GM23338 (cell line): ENCODE results near the gene GLG1. TPM values are rescaled to one million over a fixed set of nuclear protein-coding genes. Genes with fewer than 3 reads are reported as not detected.

Experiments used
- ATAC-seq: fragments of 200-7000 bp; cut with Tn5 transposase; 3 replicates; pipeline ENCODE4 v1.9.1; 2020
- DNase-seq: peaks from one replicate; pipeline ENCODE4 v3.0.0-alpha.2; 2015; ENCODE audit warnings: low spot score
- H2AFZ ChIP-seq: fragments of 200-600 bp; sonication (generic); 2 replicates; pipeline ENCODE4 v1.8.0; 2016; ENCODE audit warnings: antibody characterized with exemption, mild to moderate bottlenecking, moderate library complexity
- H3F3A ChIP-seq: fragments of 200-600 bp; sonication (generic); replicated peaks from 2 replicates; pipeline ENCODE4 v1.8.0; 2017; ENCODE audit warnings: antibody characterized with exemption, mixed run types, low read depth
- H3K27ac ChIP-seq: fragments of 200-600 bp; sonication (generic); 2 replicates; pipeline ENCODE4 v1.6.1; 2016; ENCODE audit warnings: low read depth
- H3K27me3 ChIP-seq: fragments of 200-600 bp; sonication (generic); 2 replicates; pipeline ENCODE4 v1.8.0; 2016; ENCODE audit warnings: mild to moderate bottlenecking, mixed run types, moderate library complexity; ENCODE audit not compliant: insufficient read depth
- H3K36me3 ChIP-seq: fragments of 200-600 bp; sonication (generic); 2 replicates; pipeline ENCODE4 v1.8.0; 2016; ENCODE audit warnings: mild to moderate bottlenecking; ENCODE audit not compliant: insufficient read depth
- H3K4me1 ChIP-seq: fragments of 200-600 bp; sonication (generic); 2 replicates; pipeline ENCODE4 v1.8.0; 2016; ENCODE audit warnings: mild to moderate bottlenecking, moderate library complexity; ENCODE audit not compliant: insufficient read depth
- H3K4me2 ChIP-seq: fragments of 200-600 bp; sonication (generic); 2 replicates; pipeline ENCODE4 v1.7.1; 2017; ENCODE audit warnings: mixed run types
- H3K4me3 ChIP-seq: fragments of 200-600 bp; sonication (generic); 2 replicates; pipeline ENCODE4 v1.6.1; 2016; ENCODE audit warnings: mixed run types
- H3K79me2 ChIP-seq: fragments of 200-600 bp; sonication (generic); replicated peaks from 2 replicates; pipeline ENCODE4 v1.8.0; 2017; ENCODE audit warnings: mild to moderate bottlenecking; ENCODE audit not compliant: insufficient read depth
- H3K9me2 ChIP-seq: fragments of 200-600 bp; sonication (generic); 2 replicates; pipeline ENCODE4 v1.8.0; 2017; ENCODE audit not compliant: insufficient read depth
- H4K20me1 ChIP-seq: fragments of 200-600 bp; sonication (generic); replicated peaks from 2 replicates; pipeline ENCODE4 v1.8.0; 2017; ENCODE audit warnings: mild to moderate bottlenecking; ENCODE audit not compliant: insufficient read depth
- H3K27ac Mint-ChIP-seq: 2 replicates; pipeline ENCODE4 v1.8.0; 2020; ENCODE audit warnings: inconsistent platforms, mild to moderate bottlenecking, moderate library complexity, mixed read lengths
- H3K27me3 Mint-ChIP-seq: 3 replicates; pipeline ENCODE4 v1.8.0; 2022; ENCODE audit warnings: low read depth, mild to moderate bottlenecking, moderate library complexity, mixed read lengths, inconsistent platforms; ENCODE audit not compliant: insufficient read depth, poor library complexity
- H3K36me3 Mint-ChIP-seq: 3 replicates; pipeline ENCODE4 v1.8.0; 2021; ENCODE audit warnings: low read depth, mild to moderate bottlenecking, inconsistent platforms, moderate library complexity, mixed read lengths
- H3K4me1 Mint-ChIP-seq: 3 replicates; pipeline ENCODE4 v1.8.0; 2020; ENCODE audit warnings: mild to moderate bottlenecking, inconsistent platforms, mixed read lengths
- H3K4me3 Mint-ChIP-seq: 3 replicates; pipeline ENCODE4 v1.8.0; 2021; ENCODE audit warnings: moderate library complexity, mild to moderate bottlenecking, inconsistent platforms, mixed read lengths
- H3K9me3 Mint-ChIP-seq: 3 replicates; pipeline ENCODE4 v1.8.0; 2020; ENCODE audit warnings: moderate library complexity, mild to moderate bottlenecking, inconsistent platforms, mixed read lengths
- CREB1 ChIP-seq: fragments of 250-450 bp; sonication (Bioruptor Pico); IDR thresholded peaks from 2 replicates; pipeline ENCODE4 v1.5.0; 2020; ENCODE audit warnings: low read depth, mild to moderate bottlenecking, moderate library complexity
- EZH2 ChIP-seq: fragments of 200-600 bp; sonication (generic); IDR thresholded peaks from one replicate; pipeline ENCODE4 v1.8.0; 2017; ENCODE audit warnings: antibody characterized with exemption, mild to moderate bottlenecking, low read depth; ENCODE audit not compliant: unreplicated experiment
- EZH2phosphoT487 ChIP-seq: fragments of 200-600 bp; sonication (generic); IDR thresholded peaks from one replicate; pipeline ENCODE4 v1.8.1; 2018; ENCODE audit warnings: antibody characterized with exemption; ENCODE audit not compliant: unreplicated experiment
- NANOG ChIP-seq: IDR thresholded peaks from 2 replicates; pipeline ENCODE4 v1.6.1; 2016; ENCODE audit warnings: antibody characterized with exemption, borderline replicate concordance
- POLR2AphosphoS5 ChIP-seq: IDR thresholded peaks from 2 replicates; pipeline ENCODE4 v1.6.1; 2016; ENCODE audit warnings: antibody characterized with exemption, low read depth
- ZNF114 ChIP-seq: fragments of 250-450 bp; sonication (Bioruptor Pico); IDR thresholded peaks from 2 replicates; pipeline ENCODE4 v1.5.0; 2020; ENCODE audit warnings: mild to moderate bottlenecking, moderate library complexity
- polyA plus RNA-seq: library from polyadenylated mRNA; unstranded; fragments of >200 nt; fragmentation: Nextera tagmentation; extraction: Ambion mirVana; gene quantifications from 2 replicates; pipeline ENCODE4 v1.2.1, GENCODE V29; 2016
- total RNA-seq: library from RNA; depleted of rRNA; stranded (reverse); fragments of >200 nt; shearing (Covaris generic); gene quantifications from 2 replicates; pipeline ENCODE4 v1.2.3, GENCODE V29; 2014
- TF ChIP-seq, protein P1 (sequence below), 2 experiments: fragments of 200-600 bp in 1 of 2; sonication (generic) in 1 of 2; conservative IDR thresholded peaks; 2 replicates each; pipeline versions ENCODE4 v1.5.1 to v1.6.1; 2016 to 2017; ENCODE audit warnings: antibody characterized with exemption in 2 of 2, low read depth in 2 of 2, mild to moderate bottlenecking in 2 of 2, moderate library complexity in 1 of 2
- TF ChIP-seq, protein P2 (sequence below): fragments of 250-450 bp; sonication (Bioruptor Pico); IDR thresholded peaks from 2 replicates; pipeline ENCODE4 v1.5.0; 2020; ENCODE audit warnings: mild to moderate bottlenecking, moderate library complexity
- TF ChIP-seq, protein P3 (sequence below): IDR thresholded peaks from 2 replicates; pipeline ENCODE4 v1.6.1; 2016; ENCODE audit warnings: antibody characterized with exemption

Gene GLG1
- total and polyA plus RNA-seq, 2 experiments from 2014 or later, result 61.2 to 211 TPM

DNA sequence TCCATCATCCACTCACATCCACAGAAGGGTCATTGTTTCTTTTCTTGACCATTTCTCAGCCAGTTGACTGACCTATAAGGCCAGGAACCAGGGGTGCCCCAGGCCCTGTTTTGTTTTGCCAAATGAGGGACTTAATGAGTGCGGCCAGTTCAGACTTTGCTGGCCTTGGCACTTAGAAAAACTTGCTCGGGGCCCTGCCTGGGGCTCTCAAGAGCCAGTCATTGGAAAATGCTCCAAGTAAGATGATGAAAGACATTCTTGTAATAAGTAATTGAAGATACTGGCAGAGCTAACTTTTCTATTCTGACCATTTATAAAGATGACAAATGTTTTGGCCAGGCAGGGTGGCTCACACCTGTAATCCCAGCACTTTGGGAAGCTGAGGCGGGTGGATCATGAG lies 156.7 kb downstream of the GLG1 start:
- no peak overlapping the region for H2AFZ ChIP-seq
- no peaks in the 10 kb centered on the region for H3K27me3 ChIP-seq
- Mint-ChIP-seq H3K36me3 (peaks cover 41% of the 10 kb centered on the region), H3K27ac (no peak overlapping the region), H3K4me1 (peaks cover 9% of the 10 kb centered on the region; the same call in 2 of the 3 replicates), H3K9me3 (no peaks in the 10 kb centered on the region), H3K27me3 (peaks cover 16% of the 10 kb centered on the region), H3K4me3 (no peak overlapping the region)
- ATAC-seq (no peak), DNase-seq (no peak)
- no peak overlapping the region for H3K4me2 ChIP-seq
- H3K36me3 ChIP-seq, result peaks cover 21% of the 10 kb centered on the region
- no peaks in the 10 kb centered on the region for H3K9me2 ChIP-seq
- H3F3A ChIP-seq, result no peaks in the 10 kb centered on the region
- H3K27ac ChIP-seq, result no peak overlapping the region
- H3K79me2 ChIP-seq, result no peaks in the 10 kb centered on the region
- H3K4me3 ChIP-seq, result no peak overlapping the region
- peaks cover 6% of the 10 kb centered on the region; the same call in 1 of the 2 replicates for H4K20me1 ChIP-seq
- no peaks in the 10 kb centered on the region for H3K4me1 ChIP-seq
- TF ChIP-seq, protein P1, sequence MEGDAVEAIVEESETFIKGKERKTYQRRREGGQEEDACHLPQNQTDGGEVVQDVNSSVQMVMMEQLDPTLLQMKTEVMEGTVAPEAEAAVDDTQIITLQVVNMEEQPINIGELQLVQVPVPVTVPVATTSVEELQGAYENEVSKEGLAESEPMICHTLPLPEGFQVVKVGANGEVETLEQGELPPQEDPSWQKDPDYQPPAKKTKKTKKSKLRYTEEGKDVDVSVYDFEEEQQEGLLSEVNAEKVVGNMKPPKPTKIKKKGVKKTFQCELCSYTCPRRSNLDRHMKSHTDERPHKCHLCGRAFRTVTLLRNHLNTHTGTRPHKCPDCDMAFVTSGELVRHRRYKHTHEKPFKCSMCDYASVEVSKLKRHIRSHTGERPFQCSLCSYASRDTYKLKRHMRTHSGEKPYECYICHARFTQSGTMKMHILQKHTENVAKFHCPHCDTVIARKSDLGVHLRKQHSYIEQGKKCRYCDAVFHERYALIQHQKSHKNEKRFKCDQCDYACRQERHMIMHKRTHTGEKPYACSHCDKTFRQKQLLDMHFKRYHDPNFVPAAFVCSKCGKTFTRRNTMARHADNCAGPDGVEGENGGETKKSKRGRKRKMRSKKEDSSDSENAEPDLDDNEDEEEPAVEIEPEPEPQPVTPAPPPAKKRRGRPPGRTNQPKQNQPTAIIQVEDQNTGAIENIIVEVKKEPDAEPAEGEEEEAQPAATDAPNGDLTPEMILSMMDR (conservative IDR thresholded peaks at IDR 0.05; ENCODE audit: low read depth in 2 of 2), result no peak
- no peak for TF ChIP-seq EZH2phosphoT487

DNA sequence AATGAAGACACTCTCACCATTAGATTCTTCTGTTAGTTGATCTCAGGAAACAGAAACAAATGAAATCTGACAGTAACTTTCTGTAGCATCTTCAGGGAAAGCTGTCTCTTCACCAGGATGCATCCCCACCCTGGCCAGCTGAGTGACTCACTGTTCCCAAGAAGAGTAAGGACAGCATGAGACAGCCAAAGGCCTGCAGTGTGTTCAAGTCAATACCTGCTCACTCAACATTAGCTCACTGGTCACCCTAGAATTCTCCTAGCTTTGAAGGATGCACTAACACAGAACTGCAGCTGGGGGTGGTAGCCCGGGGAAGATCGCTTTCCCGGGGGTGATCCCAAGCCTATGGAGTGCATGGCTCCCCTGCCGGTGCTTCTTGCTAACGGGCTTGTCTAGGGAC lies 157.4 kb downstream of the GLG1 start:
- no peak overlapping the region for H3K4me2 ChIP-seq
- no peak overlapping the region for H3K4me3 ChIP-seq
- H2AFZ ChIP-seq, result no peak overlapping the region
- peaks cover 21% of the 10 kb centered on the region for H3K36me3 ChIP-seq
- peaks cover 6% of the 10 kb centered on the region; the same call in 1 of the 2 replicates for H4K20me1 ChIP-seq
- H3K79me2 ChIP-seq, result no peaks in the 10 kb centered on the region
- ATAC-seq, result no peak; the same call in 2 of the 3 replicates
- Mint-ChIP-seq H3K4me1 (peaks cover 9% of the 10 kb centered on the region; the same call in 2 of the 3 replicates), H3K36me3 (peaks cover 35% of the 10 kb centered on the region), H3K27me3 (peaks cover 14% of the 10 kb centered on the region), H3K4me3 (no peak overlapping the region), H3K27ac (no peak overlapping the region), H3K9me3 (no peaks in the 10 kb centered on the region)
- H3K27me3 ChIP-seq, result no peaks in the 10 kb centered on the region
- no peaks in the 10 kb centered on the region for H3K9me2 ChIP-seq
- H3K27ac ChIP-seq, result no peak overlapping the region
- H3K4me1 ChIP-seq, result no peaks in the 10 kb centered on the region
- no peaks in the 10 kb centered on the region for H3F3A ChIP-seq
- DNase-seq, result no peak
- no peak for TF ChIP-seq ZNF114
- TF ChIP-seq EZH2phosphoT487, result no peak
- no peak for TF ChIP-seq POLR2AphosphoS5
- TF ChIP-seq CREB1 (CRISPR knock-in tag), result no peak
- no peak for TF ChIP-seq EZH2
- TF ChIP-seq, protein P2, sequence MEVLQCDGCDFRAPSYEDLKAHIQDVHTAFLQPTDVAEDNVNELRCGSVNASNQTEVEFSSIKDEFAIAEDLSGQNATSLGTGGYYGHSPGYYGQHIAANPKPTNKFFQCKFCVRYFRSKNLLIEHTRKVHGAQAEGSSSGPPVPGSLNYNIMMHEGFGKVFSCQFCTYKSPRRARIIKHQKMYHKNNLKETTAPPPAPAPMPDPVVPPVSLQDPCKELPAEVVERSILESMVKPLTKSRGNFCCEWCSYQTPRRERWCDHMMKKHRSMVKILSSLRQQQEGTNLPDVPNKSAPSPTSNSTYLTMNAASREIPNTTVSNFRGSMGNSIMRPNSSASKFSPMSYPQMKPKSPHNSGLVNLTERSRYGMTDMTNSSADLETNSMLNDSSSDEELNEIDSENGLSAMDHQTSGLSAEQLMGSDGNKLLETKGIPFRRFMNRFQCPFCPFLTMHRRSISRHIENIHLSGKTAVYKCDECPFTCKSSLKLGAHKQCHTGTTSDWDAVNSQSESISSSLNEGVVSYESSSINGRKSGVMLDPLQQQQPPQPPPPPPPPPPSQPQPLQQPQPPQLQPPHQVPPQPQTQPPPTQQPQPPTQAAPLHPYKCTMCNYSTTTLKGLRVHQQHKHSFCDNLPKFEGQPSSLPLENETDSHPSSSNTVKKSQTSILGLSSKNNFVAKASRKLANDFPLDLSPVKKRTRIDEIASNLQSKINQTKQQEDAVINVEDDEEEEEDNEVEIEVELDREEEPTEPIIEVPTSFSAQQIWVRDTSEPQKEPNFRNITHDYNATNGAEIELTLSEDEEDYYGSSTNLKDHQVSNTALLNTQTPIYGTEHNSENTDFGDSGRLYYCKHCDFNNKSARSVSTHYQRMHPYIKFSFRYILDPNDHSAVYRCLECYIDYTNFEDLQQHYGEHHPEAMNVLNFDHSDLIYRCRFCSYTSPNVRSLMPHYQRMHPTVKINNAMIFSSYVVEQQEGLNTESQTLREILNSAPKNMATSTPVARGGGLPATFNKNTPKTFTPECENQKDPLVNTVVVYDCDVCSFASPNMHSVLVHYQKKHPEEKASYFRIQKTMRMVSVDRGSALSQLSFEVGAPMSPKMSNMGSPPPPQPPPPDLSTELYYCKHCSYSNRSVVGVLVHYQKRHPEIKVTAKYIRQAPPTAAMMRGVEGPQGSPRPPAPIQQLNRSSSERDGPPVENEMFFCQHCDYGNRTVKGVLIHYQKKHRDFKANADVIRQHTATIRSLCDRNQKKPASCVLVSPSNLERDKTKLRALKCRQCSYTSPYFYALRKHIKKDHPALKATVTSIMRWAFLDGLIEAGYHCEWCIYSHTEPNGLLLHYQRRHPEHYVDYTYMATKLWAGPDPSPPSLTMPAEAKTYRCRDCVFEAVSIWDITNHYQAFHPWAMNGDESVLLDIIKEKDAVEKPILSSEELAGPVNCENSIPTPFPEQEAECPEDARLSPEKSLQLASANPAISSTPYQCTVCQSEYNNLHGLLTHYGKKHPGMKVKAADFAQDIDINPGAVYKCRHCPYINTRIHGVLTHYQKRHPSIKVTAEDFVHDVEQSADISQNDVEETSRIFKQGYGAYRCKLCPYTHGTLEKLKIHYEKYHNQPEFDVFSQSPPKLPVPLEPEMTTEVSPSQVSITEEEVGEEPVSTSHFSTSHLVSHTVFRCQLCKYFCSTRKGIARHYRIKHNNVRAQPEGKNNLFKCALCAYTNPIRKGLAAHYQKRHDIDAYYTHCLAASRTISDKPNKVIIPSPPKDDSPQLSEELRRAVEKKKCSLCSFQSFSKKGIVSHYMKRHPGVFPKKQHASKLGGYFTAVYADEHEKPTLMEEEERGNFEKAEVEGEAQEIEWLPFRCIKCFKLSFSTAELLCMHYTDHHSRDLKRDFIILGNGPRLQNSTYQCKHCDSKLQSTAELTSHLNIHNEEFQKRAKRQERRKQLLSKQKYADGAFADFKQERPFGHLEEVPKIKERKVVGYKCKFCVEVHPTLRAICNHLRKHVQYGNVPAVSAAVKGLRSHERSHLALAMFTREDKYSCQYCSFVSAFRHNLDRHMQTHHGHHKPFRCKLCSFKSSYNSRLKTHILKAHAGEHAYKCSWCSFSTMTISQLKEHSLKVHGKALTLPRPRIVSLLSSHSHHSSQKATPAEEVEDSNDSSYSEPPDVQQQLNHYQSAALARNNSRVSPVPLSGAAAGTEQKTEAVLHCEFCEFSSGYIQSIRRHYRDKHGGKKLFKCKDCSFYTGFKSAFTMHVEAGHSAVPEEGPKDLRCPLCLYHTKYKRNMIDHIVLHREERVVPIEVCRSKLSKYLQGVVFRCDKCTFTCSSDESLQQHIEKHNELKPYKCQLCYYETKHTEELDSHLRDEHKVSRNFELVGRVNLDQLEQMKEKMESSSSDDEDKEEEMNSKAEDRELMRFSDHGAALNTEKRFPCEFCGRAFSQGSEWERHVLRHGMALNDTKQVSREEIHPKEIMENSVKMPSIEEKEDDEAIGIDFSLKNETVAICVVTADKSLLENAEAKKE (CRISPR knock-in tag), result no peak
- TF ChIP-seq, protein P3, sequence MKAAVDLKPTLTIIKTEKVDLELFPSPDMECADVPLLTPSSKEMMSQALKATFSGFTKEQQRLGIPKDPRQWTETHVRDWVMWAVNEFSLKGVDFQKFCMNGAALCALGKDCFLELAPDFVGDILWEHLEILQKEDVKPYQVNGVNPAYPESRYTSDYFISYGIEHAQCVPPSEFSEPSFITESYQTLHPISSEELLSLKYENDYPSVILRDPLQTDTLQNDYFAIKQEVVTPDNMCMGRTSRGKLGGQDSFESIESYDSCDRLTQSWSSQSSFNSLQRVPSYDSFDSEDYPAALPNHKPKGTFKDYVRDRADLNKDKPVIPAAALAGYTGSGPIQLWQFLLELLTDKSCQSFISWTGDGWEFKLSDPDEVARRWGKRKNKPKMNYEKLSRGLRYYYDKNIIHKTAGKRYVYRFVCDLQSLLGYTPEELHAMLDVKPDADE, result no peak
- TF ChIP-seq NANOG, result no peak
